A673 (cell line): ENCODE results near the gene TTC33. TPM values are rescaled to one million over a fixed set of nuclear protein-coding genes. Genes with fewer than 3 reads are reported as not detected.

Experiments used
- BruUV-seq: library from RNA; stranded (reverse); fragments of 400-500 nt; replicated peaks from 2 replicates; lab custom pipeline; 2021; lab: Mats Ljungman, UMichigan
- CTCF ChIA-PET: fragments of 300-600 bp; sonication (Branson Sonifier 250); formaldehyde crosslinking; loops from one replicate; lab custom pipeline; 2022; ENCODE audit warnings: antibody characterized with exemption; lab: Charles Lee
- POLR2A ChIA-PET: fragments of 300-600 bp; sonication (Branson Sonifier 250); formaldehyde crosslinking; loops from one replicate; lab custom pipeline; 2022; ENCODE audit warnings: antibody characterized with exemption; ENCODE audit not compliant: low non-redundant PET; lab: Charles Lee
- DNase-seq: peaks from one replicate; pipeline ENCODE4 v3.0.0-alpha.2; 2015; ENCODE audit warnings: low spot score
- H3K27ac ChIP-seq: fragments of 200-600 bp; sonication (generic); 2 replicates; pipeline ENCODE4 v1.5.1; 2016; ENCODE audit warnings: mixed run types, low read depth, mild to moderate bottlenecking, mixed read lengths, antibody characterized with exemption, low read length; ENCODE audit not compliant: poor library complexity, severe bottlenecking
- H3K27me3 ChIP-seq: fragments of 200-600 bp; sonication (generic); replicated peaks from 2 replicates; pipeline ENCODE4 v1.6.1; 2017; ENCODE audit warnings: mixed run types, low read depth, mild to moderate bottlenecking, mixed read lengths, antibody characterized with exemption, low read length; ENCODE audit not compliant: insufficient read depth, poor library complexity
- H3K36me3 ChIP-seq: fragments of 200-600 bp; sonication (generic); 2 replicates; pipeline ENCODE4 v1.6.1; 2016; ENCODE audit warnings: mixed run types, mild to moderate bottlenecking, mixed read lengths, antibody characterized with exemption, low read length; ENCODE audit not compliant: insufficient read depth, poor library complexity, severe bottlenecking
- H3K4me1 ChIP-seq: fragments of 200-600 bp; sonication (generic); 2 replicates; pipeline ENCODE4 v1.6.1; 2017; ENCODE audit warnings: mixed run types, mild to moderate bottlenecking, mixed read lengths, antibody characterized with exemption, low read length; ENCODE audit not compliant: insufficient read depth, poor library complexity, severe bottlenecking
- H3K4me3 ChIP-seq: fragments of 200-600 bp; sonication (generic); 2 replicates; pipeline ENCODE4 v1.5.1; 2016; ENCODE audit warnings: low read depth, mixed run types, mild to moderate bottlenecking, mixed read lengths, low read length; ENCODE audit not compliant: poor library complexity, severe bottlenecking
- H3K9me3 ChIP-seq: fragments of 200-600 bp; sonication (generic); 2 replicates; pipeline ENCODE4 v1.6.1; 2016; ENCODE audit warnings: mixed run types, low read depth, mild to moderate bottlenecking, mixed read lengths, antibody characterized with exemption, low read length; ENCODE audit not compliant: poor library complexity, severe bottlenecking
- EZH2 ChIP-seq: fragments of 200-600 bp; sonication (generic); IDR thresholded peaks from 2 replicates; pipeline ENCODE4 v1.6.1; 2017; ENCODE audit warnings: borderline replicate concordance, low read depth, mild to moderate bottlenecking, mixed read lengths, antibody characterized with exemption, low read length; ENCODE audit not compliant: poor library complexity, severe bottlenecking
- intact Hi-C: fragments of 100-400 bp; cut with micrococcal nuclease; formaldehyde crosslinking; loops from one replicate; pipeline ENCODE4 v1.10.0; 2022; ENCODE audit not compliant: unreplicated experiment
- total RNA-seq: library from RNA; stranded (reverse); gene quantifications from 2 replicates; pipeline ENCODE4 v1.2.3, GENCODE V29; 2021
- TF ChIP-seq, protein P1 (sequence below): fragments of 300-800, 200-600 bp; sonication (generic); conservative IDR thresholded peaks from 2 replicates; pipeline ENCODE4 v1.5.1; 2017; ENCODE audit warnings: low read depth, mild to moderate bottlenecking, antibody characterized with exemption, low read length, moderate library complexity, mixed read lengths

Gene TTC33
- total RNA-seq, 1 experiment from 2014 or later, result 17.0 TPM

DNA sequence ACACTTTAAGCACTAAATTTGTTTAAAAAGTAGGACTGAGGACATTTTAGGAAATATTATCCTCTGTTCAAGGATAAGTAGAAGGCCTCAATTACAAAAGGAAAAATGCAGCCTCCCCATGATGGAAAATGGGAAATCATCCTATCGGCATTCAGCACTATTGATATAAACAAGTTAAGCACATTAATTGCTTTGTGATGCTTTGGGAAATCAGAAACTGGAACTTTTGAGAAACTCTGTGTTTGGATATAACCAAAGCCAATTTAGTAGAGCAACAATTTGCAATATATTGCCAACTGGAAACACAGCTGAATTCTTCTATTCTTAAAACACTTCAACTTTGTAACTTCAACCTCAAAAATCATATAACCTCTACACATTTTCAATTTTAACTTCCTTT lies 141.3 kb downstream of the TTC33 start:
- no peaks in the 10 kb centered on the region for H3K27me3 ChIP-seq
- no peaks in the 10 kb centered on the region for H3K36me3 ChIP-seq
- POLR2A ChIA-PET, result no interaction called here
- no TSS peak for BruUV-seq
- DNase-seq, result no peak
- intact Hi-C loops, result no loop called here
- H3K4me3 ChIP-seq, result no peak overlapping the region
- no peaks in the 10 kb centered on the region for H3K9me3 ChIP-seq
- CTCF ChIA-PET, result no interaction called here
- no peak overlapping the region for H3K27ac ChIP-seq
- H3K4me1 ChIP-seq, result no peaks in the 10 kb centered on the region
- TF ChIP-seq, protein P1, sequence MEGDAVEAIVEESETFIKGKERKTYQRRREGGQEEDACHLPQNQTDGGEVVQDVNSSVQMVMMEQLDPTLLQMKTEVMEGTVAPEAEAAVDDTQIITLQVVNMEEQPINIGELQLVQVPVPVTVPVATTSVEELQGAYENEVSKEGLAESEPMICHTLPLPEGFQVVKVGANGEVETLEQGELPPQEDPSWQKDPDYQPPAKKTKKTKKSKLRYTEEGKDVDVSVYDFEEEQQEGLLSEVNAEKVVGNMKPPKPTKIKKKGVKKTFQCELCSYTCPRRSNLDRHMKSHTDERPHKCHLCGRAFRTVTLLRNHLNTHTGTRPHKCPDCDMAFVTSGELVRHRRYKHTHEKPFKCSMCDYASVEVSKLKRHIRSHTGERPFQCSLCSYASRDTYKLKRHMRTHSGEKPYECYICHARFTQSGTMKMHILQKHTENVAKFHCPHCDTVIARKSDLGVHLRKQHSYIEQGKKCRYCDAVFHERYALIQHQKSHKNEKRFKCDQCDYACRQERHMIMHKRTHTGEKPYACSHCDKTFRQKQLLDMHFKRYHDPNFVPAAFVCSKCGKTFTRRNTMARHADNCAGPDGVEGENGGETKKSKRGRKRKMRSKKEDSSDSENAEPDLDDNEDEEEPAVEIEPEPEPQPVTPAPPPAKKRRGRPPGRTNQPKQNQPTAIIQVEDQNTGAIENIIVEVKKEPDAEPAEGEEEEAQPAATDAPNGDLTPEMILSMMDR, result no peak

DNA sequence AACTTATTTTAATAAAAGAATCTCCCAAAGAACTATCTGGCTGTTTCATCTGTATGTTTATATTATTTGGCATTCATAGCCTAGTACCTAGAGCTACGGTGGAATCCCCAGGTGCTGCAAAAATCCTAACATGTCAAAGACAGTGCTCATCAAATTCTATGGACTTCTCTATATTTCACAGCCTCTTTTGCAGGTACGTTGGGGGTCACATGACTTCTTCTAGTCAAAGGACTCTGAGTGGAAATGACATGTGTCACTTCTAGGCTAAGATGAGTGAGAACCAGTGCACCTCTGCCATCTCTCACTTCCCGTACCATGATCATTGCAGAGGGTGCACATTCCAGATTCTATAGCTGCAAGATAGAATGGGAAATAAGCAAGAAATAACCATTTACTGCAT lies 148.6 kb downstream of the TTC33 start:
- POLR2A ChIA-PET, result no interaction called here
- BruUV-seq, result no TSS peak
- H3K36me3 ChIP-seq, result no peaks in the 10 kb centered on the region
- no peak overlapping the region for H3K27ac ChIP-seq
- no peaks in the 10 kb centered on the region for H3K9me3 ChIP-seq
- CTCF ChIA-PET, result no interaction called here
- intact Hi-C loops, result no loop called here
- no peaks in the 10 kb centered on the region for H3K27me3 ChIP-seq
- no peaks in the 10 kb centered on the region for H3K4me1 ChIP-seq
- no peak for TF ChIP-seq EZH2
- TF ChIP-seq, protein P1, result no peak
- no peak overlapping the region for H3K4me3 ChIP-seq
- no peak for DNase-seq

DNA sequence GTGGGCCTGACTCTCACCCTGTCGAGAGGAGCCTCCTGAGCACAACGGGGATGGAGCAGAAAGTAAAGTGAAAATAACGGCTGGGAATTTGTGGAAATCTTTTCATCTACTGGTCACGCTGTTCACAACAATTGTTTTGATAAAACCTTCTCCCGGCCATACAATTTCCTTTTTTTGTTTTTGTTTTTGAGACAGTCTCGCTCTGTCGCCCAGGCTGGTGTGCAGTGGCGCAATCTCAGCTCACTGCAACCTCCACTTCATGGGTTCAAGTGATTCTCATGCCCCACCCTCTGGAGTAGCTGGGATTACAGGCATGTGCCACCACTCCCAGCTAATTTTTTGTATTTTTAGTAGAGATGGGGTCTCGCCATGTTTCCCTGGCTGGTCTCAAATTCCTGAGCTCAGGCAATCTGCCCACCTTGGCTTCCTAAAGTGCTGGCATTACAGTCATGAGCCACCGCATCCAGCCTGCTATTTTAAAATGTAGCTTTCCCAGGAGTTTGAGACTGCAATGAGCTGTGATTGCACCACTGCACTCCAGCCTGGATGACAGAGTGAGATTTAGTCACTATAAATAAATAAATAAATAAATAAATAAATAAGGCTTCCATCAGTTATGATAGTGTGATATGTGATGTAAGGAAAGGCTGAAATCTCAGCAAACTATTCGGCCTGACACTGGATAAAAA lies 149.5 kb downstream of the TTC33 start:
- Histone ChIP-seq H3K27ac (no peak overlapping the region), H3K9me3 (no peaks in the 10 kb centered on the region), H3K4me1 (no peaks in the 10 kb centered on the region), H3K27me3 (no peaks in the 10 kb centered on the region), H3K36me3 (no peaks in the 10 kb centered on the region), H3K4me3 (no peak overlapping the region)
- ChIA-PET CTCF (no interaction called here), POLR2A (no interaction called here)
- no TSS peak for BruUV-seq
- no peak for TF ChIP-seq EZH2
- no peak for DNase-seq
- intact Hi-C loops, result no loop called here

DNA sequence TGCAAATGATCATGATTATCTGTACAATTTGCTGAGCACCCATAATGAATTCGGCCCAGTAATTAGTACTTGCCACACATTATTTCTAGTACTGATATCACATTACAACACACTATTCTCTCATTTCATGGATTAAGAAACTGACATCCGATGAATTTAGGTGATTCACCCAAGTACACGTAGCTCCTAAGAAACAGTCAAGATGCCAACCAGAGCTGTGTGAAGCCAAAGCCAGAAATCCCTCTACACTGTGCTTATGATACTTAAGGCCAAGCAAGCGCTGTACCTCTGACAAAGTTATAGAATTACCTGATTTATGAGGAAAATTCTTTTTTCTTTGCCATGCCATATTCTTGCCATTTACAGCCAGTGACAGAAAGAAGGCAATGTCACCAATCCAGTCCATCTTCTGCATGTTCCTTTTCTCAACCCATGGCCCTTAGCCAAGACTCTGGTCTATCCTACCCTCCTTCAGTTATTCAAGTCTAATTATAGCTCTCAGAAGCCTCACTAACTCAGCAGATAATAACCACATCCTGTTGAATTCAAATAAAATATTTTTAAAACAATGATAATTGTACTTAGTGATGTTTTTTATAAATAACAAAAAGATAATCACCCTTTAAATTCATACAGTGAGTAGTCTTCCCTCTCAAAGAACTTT lies 150.3 kb downstream of the TTC33 start:
- BruUV-seq, result no TSS peak
- intact Hi-C loops, result no loop called here
- ChIA-PET CTCF (no interaction called here), POLR2A (no interaction called here)
- no peak overlapping the region for H3K4me3 ChIP-seq
- no peak for DNase-seq
- no peaks in the 10 kb centered on the region for H3K4me1 ChIP-seq
- no peak overlapping the region for H3K27ac ChIP-seq
- H3K9me3 ChIP-seq, result no peaks in the 10 kb centered on the region
- H3K36me3 ChIP-seq, result no peaks in the 10 kb centered on the region
- no peaks in the 10 kb centered on the region for H3K27me3 ChIP-seq
- TF ChIP-seq, protein P1, result no peak
- TF ChIP-seq EZH2, result no peak
